GM18861 (cell line): ENCODE data around the gene ECD.
"Not testable (repeated sequence)": the region's sequence is repeated elsewhere in the genome, so short reads cannot be mapped to it uniquely, and the experiment has no call there.

Source experiments
- ATAC-seq: cut with Tn5 transposase; IDR thresholded peaks from one replicate; pipeline ENCODE4 v1.9.1; 2021; ENCODE audit not compliant: unreplicated experiment

ECD gene

DNA sequence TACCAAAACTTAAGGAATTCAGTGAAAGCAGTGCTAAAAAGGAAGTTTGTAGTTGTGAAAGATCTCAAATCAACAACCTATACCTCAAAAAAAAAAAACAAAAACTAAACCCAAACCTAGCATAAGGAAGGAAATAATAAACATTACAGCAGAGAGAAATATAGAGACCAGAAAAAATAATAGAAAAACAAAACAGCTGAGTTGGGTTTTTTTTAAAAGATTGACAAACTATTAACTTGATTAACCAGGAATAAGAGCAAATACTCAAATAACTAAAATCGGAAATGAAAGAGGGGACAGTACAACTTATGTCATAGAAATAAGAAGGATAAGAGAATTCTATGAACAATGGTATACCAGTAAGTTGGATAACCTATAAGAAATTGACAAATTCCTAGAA is 6.7 kb downstream of the ECD start:
- ATAC-seq = no peak

DNA sequence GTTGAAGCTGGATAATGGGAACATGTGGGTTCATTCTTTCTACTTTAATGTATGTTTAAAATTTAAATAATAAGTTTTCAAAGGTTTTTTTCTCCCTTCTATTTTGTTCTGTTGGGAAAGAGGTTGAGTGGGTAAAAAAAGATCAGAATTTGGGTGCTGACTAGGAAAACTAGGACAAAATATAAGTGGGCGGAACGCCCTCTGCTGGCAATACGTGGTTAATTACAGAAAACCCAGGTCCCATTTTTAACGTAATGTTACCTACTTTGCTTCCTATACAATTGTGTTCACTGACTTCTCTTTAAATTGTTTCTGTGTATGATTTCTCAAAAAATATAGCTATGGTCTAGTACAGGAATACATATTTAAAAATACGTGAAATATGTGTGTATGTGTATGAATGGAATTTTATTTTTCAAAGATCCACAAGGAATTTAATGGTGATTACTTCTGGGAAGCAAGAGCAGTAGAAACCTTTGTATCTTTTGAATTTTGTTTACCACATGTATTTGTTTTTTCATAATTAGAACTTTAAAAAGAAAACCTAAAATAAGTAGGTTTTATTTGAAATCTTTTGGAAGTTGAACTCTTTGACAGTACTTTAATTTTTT is 8.7 kb downstream of the ECD start:
- ATAC-seq = no peak

DNA sequence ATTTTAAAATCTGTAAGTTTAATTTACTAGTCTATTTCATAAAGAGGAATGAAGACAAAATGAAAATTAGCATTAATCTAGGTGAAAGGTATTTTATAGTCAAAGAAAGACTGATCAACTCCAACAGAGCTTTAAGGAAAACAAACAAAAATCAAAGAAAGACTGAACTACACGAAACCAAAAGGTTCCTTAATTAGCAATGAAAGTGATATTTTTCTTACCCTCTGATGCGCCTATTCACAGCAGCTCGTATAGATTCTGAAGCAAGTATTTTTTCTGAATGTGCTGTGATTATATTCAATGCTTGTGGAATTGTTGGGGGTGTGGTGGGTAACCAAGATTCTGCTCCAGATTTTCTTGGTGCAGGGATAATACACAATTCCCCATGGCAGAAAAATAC is 11.8 kb downstream of the ECD start:
- no peak for ATAC-seq

DNA sequence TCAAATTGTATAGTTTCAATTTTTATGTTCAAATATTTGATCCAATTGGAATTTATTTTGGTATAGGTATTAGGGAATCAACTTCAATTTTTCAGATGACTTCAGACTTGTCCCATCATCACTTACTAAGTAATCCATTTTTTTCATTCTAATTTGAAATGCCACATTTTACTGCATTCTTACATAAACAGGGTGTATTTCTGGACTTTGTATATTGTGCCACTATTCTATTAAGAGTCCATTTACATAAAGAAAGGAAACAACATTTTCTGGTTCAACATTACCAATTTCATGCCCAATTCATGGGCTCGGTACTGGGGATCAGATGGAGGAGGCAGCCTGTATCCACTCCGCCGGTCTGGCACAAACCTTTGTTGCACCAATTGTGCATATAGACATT is 15.8 kb downstream of the ECD start:
- ATAC-seq = no peak

DNA sequence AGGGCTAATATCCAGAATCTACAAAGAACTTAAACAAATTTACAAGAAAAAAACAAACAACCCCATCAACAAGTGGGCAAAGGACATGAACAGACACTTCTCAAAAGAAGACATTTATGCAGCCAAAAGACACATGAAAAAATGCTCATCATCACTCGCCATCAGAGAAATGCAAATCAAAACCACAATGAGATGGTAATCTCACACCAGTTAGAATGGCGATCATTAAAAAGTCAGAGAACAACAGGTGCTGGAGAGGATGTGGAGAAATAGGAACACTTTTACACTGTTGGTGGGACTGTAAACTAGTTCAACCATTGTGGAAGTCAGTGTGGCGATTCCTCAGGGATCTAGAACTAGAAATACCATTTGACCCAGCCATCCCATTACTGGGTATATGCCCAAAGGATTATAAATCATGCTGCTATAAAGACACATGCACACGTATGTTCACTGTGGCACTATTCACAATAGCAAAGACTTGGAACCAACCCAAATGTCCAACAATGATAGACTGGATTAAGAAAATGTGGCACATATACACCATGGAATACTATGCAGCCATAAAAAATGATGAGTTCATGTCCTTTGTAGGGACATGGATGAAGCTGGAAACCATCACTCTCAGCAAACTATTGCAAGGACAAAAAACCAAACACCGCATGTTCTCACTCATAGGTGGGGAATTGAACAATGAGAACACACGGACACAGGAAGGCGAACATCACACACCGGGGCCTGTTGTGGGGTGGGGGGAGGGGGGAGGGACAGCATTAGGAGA is 17.0 kb downstream of the ECD start:
- not testable (repeated sequence) for ATAC-seq

DNA sequence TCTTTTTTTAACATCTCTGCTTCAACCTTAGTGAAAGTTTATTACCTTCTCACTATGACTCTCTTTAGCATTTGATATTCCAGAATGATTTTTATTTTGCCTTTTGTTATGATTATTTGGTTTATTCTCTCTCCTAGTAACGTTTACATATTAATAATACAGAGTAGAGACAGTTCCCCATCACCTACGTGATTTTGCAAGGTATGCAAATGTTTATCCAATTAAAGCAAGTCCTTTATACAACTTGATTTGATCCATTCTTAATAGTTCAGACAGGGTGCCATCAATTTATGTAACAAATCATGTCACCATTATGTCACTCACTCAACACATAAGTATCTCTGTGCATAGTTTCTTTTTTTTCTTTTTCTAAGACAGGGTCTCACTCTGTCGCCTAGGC is 26.2 kb downstream of the ECD start:
- ATAC-seq = no peak

DNA sequence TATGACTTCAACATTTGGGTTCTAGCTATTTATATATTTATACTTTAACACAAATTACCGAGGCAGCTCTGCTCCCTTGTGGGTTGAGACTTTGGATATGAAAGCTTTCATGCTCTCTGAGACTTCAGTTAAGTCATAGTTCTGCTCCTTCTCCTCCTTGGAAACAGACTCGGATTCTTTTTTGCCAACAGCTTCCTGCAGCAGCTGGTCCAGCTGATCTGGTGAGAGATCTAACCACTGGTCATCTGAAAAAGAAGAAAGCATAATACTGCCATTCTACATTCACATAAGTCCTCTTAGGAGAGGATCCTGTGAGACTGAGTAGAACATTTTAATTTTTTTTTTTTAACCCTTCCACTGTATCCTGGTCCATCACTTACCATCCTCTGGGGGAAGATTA is 28.6 kb downstream of the ECD start:
- ATAC-seq = no peak

DNA sequence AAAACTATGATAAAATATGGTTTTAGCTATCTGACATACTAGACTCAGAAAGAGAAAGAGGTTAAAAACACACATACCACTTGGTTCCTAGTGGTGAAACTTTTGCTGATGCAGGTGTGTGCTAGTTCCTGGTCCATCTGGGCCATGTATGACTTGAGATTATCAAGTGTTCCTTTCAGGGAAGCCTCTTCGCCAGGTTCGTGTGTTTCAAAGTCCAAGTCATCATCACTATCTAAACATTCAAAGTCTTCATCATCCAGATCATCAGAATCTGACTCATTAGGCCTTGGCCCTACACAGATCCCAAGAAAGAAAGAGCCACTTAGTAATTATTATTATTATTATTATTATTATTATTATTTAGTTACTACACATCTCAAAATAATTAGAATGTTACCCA is 31.2 kb downstream of the ECD start:
- ATAC-seq = no peak

DNA sequence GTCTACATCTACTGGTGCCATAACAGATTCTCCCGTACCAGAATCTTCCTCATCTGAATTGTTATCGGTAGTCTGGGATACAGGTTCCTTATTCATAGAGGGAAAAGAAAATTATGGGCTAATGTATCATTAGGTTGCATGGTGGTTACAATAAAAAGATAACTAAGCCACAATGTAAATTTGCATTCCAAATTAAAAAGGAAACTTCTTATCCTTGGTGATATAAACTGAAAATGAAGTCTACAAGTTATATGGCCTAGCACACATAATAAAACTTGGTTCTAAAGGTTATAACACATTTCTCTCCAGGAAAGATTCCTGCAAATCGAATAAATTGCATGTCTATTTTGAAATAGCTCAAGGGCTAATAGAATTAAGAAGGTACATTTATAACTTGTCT is 33.1 kb downstream of the ECD start:
- ATAC-seq = no peak

DNA sequence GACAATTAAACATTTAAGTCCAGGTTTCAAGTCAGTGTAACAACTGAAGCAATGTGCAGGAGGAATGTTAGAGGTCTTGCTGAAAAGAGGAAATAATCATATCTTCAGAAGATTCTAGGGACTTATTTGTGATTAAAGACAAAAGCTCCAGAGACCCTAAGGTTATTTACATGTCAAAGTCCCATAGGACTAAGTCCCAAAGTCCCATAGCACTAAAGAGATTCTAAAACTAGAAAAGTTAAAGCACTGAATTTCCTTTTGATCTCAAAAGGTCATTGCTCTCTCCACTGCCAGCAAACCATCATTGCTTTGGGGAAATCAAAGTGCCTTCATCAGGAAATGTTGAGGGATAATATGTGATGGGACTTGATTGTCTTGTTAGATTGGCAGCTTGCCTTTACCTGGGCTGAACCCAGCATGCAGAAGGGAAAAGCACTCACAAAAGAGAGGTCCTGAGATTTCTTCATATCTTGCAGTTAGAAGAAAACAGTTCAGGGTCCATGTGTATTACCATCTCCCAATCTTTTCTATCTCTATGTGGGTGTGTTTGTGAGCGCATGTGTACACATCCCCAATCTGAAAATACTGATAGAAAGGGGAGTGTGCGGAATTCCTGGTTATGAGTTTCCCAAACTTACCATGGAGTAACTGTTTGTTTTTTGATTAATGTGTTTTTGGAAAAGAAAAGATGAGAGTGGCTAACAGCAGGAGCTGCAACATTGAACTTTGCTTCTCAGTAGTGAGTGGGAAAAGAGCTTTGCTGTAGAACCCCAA is 35.7 kb downstream of the ECD start:
- no peak for ATAC-seq

DNA sequence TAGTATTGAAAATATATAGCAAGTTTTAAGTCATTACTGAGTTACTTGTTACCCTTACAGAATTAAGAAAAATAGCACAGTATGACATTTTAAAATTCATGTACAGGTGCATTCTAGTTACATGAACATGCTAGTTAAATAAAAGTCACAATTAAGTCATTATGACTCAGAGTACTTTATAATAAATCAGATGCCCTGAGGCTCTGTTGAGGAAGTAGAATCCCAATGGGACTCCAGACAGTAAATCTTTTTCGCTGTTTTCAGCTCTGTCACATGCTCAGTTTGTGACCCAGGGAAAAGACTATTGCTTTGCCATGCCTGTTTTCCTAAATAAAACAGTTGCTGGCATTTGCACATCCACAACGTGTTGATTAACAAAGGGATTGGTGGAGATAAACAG is 36.5 kb downstream of the ECD start:
- ATAC-seq = no peak

DNA sequence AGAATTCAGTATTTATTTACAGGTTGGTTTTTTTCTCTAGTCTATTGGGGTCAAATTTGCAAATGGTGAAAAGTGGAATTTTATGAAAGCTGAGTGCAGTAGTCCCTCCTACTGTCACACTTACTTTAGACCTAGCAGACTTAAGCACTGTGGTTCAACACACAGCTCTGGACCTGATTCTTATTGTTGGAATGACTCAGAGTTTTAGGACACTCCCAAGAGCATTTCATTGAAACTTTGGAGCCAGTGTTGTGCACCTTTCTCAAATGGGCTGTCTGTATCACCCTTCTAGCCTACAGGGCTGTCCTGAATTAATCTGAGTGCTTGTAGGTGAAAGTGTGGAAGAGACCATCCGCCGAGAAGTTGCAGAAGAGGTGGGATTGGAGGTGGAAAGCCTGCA is 41.5 kb downstream of the ECD start:
- ATAC-seq = no peak

DNA sequence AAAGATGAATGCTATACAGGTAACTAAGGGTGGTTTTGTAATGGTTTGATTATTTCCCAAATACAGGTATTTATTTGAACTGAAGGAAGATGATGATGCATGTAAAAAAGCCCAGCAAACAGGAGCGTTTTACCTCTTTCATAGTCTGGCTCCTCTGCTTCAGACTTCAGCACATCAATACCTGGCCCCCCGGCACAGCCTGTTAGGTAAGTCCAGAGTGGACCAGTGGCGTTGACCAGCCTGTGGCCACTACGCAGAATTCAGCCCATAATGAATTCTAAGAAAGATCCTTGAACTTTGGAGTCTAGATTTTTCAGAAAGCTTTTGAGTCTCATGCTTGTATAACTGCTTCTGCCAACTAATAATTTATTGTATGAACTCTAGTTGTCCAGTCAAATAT is 47.9 kb downstream of the ECD start:
- ATAC-seq = no peak

DNA sequence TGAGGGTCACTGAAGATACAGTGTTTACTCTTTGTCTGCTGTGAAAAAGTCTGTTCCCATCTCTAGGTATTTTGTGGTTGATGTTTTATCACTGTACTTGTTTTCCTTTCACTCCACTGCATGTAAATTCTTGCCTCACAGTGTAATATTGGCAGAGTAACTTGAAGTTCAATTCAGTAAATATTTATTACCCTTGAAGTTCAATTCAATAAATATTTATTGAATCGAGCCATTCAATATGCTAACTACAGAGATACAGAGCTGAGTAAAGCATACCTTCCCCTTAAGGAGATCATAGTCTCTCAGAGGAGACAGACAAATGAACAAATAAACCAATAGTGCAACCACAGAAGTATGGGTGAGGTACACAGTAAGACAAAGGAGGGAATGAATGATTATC is 48.4 kb downstream of the ECD start:
- ATAC-seq = no peak

DNA sequence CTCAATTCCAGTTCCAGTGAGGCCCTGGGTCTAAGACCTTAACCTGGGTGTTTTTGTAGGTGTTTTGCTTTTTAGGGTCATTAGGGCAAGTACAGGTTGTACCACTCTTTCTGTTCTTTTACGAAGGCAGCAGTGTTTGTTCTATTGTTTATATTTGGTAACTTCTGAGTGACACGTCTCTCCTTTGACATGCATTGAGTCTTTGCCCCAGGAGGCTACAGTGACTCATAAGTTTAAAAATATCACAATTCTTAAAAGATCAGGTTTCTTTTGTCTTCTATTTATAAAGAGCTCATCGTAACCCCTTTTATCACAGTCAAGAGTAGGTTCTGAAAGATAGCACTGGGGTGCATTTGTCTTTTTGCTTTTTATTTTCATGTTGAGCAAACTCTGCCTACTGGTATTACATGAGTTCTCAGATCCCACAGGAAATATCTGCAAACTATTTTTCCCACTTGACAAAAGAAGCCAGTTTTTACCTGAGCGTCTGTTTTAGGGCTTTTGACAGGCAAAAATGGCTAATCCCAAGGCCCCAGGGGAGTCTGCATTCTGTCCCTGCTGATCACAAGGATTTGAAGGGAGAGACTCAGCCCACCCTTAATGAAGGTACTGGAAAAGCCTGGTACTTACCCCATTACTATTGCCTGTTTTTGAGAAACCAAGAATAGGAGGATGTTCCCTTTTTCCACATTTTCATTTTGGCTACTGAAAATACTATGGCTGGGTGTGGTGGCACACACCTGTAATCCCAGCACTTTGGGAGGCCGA is 49.6 kb downstream of the ECD start:
- peak; percentile 90 for ATAC-seq

DNA sequence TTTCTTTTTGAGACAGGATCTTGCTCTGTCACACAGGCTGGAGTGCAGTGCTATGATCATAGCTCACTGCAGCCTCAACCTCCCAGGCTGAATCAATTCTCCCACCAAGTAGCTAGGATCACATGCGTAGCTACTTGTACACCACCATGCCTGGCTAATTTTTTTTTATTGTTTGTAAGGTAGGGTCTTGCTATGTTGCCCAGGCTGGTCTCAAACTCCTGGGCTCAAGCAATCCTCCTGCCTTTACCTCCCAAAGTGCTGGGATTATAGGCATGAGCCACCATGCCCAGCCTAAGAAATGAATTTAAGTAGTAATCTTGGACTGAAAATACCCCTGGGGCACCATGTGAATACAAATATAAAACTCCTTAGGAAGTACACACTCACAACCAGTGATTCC is 51.8 kb downstream of the ECD start:
- no peak for ATAC-seq

DNA sequence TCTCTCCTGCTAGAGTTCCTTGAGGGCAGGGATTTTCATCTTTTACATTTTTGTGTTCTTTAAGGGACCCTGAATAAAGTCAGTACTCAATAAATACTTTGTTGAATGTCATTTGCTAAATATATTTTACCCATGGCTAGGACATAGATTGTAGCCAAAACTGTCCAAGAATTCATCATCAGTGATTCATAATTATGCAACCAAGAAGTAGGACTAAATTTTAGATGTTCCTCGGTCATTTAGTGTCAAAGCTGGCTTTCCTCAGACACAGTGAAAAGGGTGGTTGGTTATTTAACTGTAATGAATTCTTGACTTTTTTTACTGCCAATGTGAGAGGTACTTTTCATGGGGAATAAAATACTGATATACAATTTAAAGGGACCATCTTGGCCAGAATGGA is 54.3 kb downstream of the ECD start:
- no peak for ATAC-seq

DNA sequence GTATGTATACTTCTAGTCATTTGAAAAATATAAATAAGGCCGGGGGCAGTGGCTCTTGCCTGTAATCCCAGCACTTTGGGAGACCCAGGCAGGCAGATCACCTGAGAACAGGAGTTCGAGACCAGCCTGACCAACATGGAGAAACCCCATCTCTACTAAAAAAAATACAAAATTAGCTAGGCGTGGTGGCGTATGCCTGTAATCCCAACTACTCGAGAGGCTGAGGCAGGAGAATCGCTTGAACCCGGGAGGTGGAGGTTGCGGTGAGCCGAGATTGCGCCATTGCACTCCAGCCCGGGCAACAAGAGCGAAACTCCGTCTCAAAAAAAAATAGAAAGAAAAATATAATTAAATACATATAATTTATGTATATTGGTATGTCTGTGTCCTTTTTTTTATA is 55.8 kb downstream of the ECD start:
- not testable (repeated sequence) for ATAC-seq

DNA sequence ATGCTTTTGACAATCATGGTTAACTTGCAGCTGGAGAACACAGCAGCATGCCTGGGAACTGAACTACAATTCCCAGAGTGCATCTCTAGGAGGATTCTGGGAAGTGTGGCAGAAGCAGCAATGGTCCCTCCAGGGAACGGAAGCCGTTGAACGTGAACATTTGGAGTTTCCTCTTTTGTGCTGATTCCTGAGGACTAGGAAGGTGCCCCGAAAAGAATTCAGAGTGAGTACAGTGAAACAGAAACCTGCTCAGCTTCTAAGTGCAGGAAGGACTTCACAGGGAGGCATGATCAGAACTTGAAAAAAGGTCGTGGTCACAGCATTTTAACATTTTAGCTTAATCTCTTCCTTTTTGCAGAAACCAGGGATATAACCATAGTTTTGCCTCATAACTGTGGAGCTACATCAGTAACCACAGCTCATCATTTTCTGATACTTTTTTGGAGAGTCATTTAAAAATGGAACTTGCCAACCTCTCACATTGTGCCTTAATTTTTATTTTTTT is 57.4 kb downstream of the ECD start, which contains the start of gene NUDT13:
Gene NUDT13 (plus strand): TSS at position 111 of the 505 bp plus-strand sequence. CDS start 3,911 bp downstream, outside the sequence.
- ATAC-seq = no peak

DNA sequence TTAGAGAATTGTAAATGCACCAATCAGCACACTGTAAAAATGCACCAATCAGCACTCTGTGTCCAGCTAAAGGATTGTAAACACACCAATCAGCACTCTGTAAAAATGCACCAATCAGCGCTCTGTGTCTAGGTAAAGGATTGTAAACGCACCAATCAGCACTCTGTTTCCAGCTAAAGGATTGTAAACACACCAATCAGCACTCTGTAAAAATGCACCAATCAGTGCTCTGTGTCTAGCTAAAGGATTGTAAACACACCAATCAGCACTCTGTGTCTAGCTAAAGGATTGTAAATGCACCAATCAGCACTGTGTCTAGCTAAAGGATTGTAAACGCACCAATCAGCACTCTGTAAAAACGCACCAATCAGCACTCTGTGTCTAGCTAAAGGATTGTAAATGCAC is 58.6 kb downstream of the ECD start:
- ATAC-seq = not testable (repeated sequence)

DNA sequence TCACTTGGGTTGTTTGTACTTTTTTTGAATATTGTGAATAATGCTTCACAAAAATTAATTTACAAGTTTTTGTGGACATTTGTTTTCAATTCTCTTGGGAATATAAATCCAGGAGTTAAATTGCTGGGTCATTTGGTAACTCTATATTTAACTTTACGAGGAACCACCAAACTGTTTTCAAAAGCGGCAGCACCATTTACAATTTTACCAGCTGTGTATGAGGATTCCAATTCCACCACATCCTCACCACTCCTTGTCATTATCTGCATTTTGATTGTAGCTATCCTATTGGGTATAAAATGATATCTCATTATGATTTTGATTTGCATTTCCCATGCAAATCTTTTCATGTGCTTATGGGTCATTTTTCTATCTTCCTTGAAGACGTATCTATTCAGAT is 61.5 kb downstream of the ECD start:
- no peak for ATAC-seq
